GM20000 (cell line): Measurements from ENCODE around the gene PLCL2.
"Not testable (repeated sequence)": the region's sequence is repeated elsewhere in the genome, so short reads cannot be mapped to it uniquely, and the experiment has no call there.

Experiments used
- DNase-seq: peaks from one replicate; pipeline ENCODE4 v3.0.0; 2012; ENCODE audit warnings: low spot score
- CTCF ChIP-seq: IDR thresholded peaks from 2 replicates; pipeline ENCODE4 v1.5.1; 2012; ENCODE audit warnings: mild to moderate bottlenecking, control low read depth; ENCODE audit errors: extremely low read depth, missing control alignments

PLCL2 gene

GRCh38 chr3:16944356-16944755, 59.6 kb downstream of the PLCL2 start:
- no peak for DNase-seq
- TF ChIP-seq CTCF, result no peak

GRCh38 chr3:16945330-16945729, 60.6 kb downstream of the PLCL2 start:
- DNase-seq, result no peak

GRCh38 chr3:16950282-16950681, 65.5 kb downstream of the PLCL2 start:
- DNase-seq, result no peak
- TF ChIP-seq CTCF, result no peak

More at GRCh38 chr3:16945330-16945729, 60.6 kb downstream of the PLCL2 start:
- no peak for TF ChIP-seq CTCF

- no peak for TF ChIP-seq CTCF
- no peak for DNase-seq
These were observed 66.1 kb downstream of the PLCL2 start for GRCh38 chr3:16950845-16951244.

- DNase-seq, result not testable (repeated sequence)
These were observed 73.1 kb downstream of the PLCL2 start for GRCh38 chr3:16957852-16958251.

- TF ChIP-seq CTCF, result no peak
- DNase-seq, result no peak
These were observed 75.4 kb downstream of the PLCL2 start for GRCh38 chr3:16960125-16960524.

GRCh38 chr3:16961621-16962205, 77.0 kb downstream of the PLCL2 start:
- no peak for DNase-seq
- no peak for TF ChIP-seq CTCF

- no peak for DNase-seq
- TF ChIP-seq CTCF, result no peak
These were observed 90.3 kb downstream of the PLCL2 start for GRCh38 chr3:16975083-16975482.
